HFFc6 (cell line): Measurements from ENCODE around the gene PEX11B. TPM values are rescaled to one million over a fixed set of nuclear protein-coding genes. Genes with fewer than 3 reads are reported as not detected.

Source experiments
- DNase-seq: peaks from one replicate; pipeline ENCODE4 v3.0.0-alpha.2; 2018
- H3K27ac Mint-ChIP-seq: 2 replicates; pipeline ENCODE4 v1.8.0; 2020; ENCODE audit warnings: mild to moderate bottlenecking, mixed read lengths
- H3K27me3 Mint-ChIP-seq: 2 replicates; pipeline ENCODE4 v1.8.0; 2021; ENCODE audit warnings: mild to moderate bottlenecking, moderate library complexity, mixed read lengths; ENCODE audit not compliant: insufficient read depth
- H3K36me3 Mint-ChIP-seq: 2 replicates; pipeline ENCODE4 v1.8.0; 2021; ENCODE audit warnings: low read depth, mixed read lengths
- H3K4me1 Mint-ChIP-seq: 2 replicates; pipeline ENCODE4 v1.8.0; 2020; ENCODE audit warnings: low read depth, mixed read lengths
- H3K4me3 Mint-ChIP-seq: 2 replicates; pipeline ENCODE4 v1.8.0; 2020; ENCODE audit warnings: mild to moderate bottlenecking, moderate library complexity, mixed read lengths
- H3K9me3 Mint-ChIP-seq: 2 replicates; pipeline ENCODE4 v1.8.0; 2020; ENCODE audit warnings: mild to moderate bottlenecking, mixed read lengths
- total RNA-seq, 6 experiments: library from RNA; stranded (reverse); fragmentation: NEBNext Ultra II Directional; extraction: Animal tissue kit (Norgen Biotek cat#: 25700); gene quantifications; 2 replicates in 1 of 6; 3 replicates in 5 of 6; pipeline ENCODE4 v1.2.3, GENCODE V29; 2021
- TF ChIP-seq, protein P1 (sequence below): fragments of 200-600 bp; sonication (generic); IDR thresholded peaks from 2 replicates; pipeline ENCODE4 v1.5.0; 2021; ENCODE audit warnings: antibody characterized with exemption, mild to moderate bottlenecking

Gene PEX11B
- total RNA-seq, 6 experiments from 2014 or later = 30.3 to 41.1 (median 35.6) TPM

DNA sequence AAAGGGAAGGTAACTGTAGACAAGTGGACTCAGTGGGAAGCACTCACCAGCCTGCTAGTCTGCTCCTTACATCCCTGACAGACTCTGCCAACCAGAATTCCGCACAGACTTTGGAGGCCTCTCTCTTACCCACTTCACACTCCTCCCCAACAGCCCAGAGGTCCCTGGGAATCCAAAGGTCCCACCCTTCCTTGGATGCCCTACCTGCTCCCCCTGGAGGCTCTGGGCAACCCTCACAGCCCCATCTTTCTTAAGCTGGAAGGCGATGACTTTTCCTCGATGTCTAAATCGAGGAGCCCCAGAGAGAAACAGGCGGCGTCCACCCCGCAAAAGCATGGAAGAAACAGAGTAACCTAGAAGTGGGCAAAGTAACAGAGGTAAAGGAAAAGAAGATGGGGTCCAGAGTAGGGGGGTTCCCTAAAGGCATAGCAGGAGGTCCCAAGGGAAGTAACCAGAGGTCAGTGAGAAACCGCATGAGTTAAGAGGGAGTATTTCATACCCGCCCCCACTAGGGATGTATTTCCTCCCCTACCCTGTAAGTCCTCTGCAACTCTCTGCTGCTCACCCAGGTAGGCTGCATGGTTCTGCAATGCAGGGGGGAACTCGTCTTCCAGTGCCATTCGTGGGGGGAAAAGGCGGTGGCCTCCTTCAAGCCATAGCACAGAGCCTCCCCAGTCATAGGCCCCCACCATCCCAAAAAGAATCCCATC lies 17.1 kb downstream of the PEX11B start:
- DNase-seq = no peak
- Mint-ChIP-seq H3K27me3 (peaks cover 1% of the 10 kb centered on the region; the same call in 1 of the 2 replicates), H3K36me3 (peaks cover 6% of the 10 kb centered on the region; the same call in 1 of the 2 replicates), H3K4me3 (no peak overlapping the region), H3K9me3 (no peaks in the 10 kb centered on the region), H3K4me1 (no peaks in the 10 kb centered on the region), H3K27ac (no peak overlapping the region)
- TF ChIP-seq, protein P1, sequence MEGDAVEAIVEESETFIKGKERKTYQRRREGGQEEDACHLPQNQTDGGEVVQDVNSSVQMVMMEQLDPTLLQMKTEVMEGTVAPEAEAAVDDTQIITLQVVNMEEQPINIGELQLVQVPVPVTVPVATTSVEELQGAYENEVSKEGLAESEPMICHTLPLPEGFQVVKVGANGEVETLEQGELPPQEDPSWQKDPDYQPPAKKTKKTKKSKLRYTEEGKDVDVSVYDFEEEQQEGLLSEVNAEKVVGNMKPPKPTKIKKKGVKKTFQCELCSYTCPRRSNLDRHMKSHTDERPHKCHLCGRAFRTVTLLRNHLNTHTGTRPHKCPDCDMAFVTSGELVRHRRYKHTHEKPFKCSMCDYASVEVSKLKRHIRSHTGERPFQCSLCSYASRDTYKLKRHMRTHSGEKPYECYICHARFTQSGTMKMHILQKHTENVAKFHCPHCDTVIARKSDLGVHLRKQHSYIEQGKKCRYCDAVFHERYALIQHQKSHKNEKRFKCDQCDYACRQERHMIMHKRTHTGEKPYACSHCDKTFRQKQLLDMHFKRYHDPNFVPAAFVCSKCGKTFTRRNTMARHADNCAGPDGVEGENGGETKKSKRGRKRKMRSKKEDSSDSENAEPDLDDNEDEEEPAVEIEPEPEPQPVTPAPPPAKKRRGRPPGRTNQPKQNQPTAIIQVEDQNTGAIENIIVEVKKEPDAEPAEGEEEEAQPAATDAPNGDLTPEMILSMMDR = no peak

DNA sequence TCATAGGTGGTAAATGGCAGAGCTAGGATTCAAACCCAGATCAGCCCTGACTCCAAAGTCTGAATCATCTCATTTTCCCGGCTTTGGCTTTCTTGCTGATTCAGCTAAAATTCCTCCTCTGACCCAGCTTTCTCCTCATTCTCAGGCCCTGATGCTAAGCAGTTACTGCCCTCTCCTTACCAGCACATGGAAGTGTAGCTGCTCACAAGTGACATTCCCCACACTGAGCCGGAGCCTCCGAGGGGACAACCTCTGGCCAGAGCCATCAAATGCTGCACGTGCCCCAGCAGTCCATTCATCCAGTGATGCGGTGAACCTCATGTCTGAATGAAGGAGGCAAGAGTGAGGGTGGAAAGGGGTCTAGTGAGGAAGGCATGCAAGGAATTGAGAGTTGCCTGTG lies 19.8 kb downstream of the PEX11B start:
- Mint-ChIP-seq H3K4me3 (no peak overlapping the region), H3K9me3 (no peaks in the 10 kb centered on the region), H3K36me3 (peaks cover 6% of the 10 kb centered on the region; the same call in 1 of the 2 replicates), H3K27me3 (peaks cover 1% of the 10 kb centered on the region; the same call in 1 of the 2 replicates), H3K4me1 (peaks cover under 1% of the 10 kb centered on the region; the same call in 1 of the 2 replicates), H3K27ac (no peak overlapping the region)
- TF ChIP-seq, protein P1 = no peak
- no peak for DNase-seq

DNA sequence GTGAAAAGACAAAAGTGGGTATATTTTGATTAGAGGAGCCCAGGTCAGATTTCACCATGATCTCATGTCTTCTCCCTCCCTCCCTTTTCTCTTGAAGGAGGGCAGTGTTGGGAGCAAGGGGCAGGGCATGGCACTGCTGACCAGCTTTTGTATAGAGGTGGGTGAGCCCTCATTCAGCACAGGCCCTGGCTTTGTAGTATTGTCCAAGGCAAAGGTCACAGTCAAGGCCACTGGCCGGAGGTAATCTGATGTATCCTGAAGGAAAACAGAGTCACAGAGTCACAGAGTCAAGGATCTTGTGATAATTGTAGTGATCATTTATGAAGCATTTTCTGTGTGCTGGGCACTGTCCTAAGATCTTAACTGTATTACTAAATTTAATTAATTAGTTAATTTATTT lies 20.5 kb downstream of the PEX11B start:
- DNase-seq = no peak
- TF ChIP-seq, protein P1 = no peak
- peaks cover 6% of the 10 kb centered on the region; the same call in 1 of the 2 replicates for H3K36me3 Mint-ChIP-seq
- peaks cover 1% of the 10 kb centered on the region; the same call in 1 of the 2 replicates for H3K27me3 Mint-ChIP-seq
- no peak overlapping the region for H3K27ac Mint-ChIP-seq
- peaks cover 8% of the 10 kb centered on the region for H3K4me1 Mint-ChIP-seq
- no peak overlapping the region for H3K4me3 Mint-ChIP-seq
- H3K9me3 Mint-ChIP-seq = no peaks in the 10 kb centered on the region

DNA sequence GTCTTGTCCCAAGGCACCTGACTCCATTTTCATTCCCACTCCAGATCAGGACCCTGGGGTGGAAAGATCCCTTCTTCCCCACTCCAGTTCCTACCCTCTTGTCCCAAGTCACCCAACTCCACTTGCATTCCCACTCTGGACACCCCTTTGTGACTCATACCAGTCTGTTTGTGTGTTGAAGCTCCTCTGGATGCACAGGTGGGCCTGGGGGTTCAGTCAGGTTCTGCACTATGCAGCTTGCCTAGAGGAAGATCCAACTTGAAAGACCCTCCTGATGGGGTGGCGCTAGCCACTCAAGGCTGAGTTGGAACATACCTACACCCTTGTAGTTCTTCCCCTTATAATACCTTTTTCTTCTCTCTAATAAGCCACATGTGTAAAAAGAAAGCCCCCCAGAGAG lies 23.0 kb downstream of the PEX11B start:
- TF ChIP-seq, protein P1 = no peak
- H3K4me3 Mint-ChIP-seq = no peak overlapping the region
- peaks cover 31% of the 10 kb centered on the region for H3K4me1 Mint-ChIP-seq
- DNase-seq = no peak
- H3K27ac Mint-ChIP-seq = no peak overlapping the region
- H3K9me3 Mint-ChIP-seq = no peaks in the 10 kb centered on the region
- peaks cover 1% of the 10 kb centered on the region; the same call in 1 of the 2 replicates for H3K27me3 Mint-ChIP-seq
- peaks cover 6% of the 10 kb centered on the region; the same call in 1 of the 2 replicates for H3K36me3 Mint-ChIP-seq

DNA sequence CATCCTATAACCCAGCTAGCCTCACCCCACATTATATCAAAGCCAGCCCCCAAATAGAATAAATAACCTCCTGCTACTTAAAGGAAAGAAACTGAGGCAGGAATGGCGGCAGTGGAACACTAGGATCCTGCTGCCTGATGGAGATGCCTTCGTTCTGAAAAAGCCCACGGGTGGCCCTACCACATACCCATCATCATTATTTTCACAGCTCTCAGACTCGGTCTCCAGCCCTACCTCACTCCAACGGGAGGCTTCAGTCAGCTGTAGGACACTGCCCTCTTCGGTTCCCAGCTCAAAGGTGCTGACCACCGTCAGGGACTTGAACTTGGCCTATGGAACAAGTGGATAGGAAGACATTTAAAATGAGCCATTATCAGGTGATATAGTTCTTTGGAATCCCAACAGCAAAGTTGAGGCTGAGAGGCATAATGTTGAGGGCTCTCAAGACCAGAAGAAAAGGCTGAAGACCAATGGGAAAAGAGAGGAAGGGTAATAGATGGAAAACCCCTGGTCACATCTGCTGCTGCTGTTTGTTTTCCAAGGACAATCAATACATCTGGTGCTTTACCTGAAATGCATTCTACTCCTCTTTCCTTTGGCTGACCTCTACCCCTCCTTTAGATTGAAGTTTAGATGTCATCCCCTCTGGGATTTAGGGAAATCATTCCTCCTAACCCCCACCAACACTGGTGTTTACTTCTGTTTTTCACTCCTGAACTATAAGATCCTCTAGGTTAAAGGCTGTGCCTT lies 25.0 kb downstream of the PEX11B start:
- no peaks in the 10 kb centered on the region for H3K9me3 Mint-ChIP-seq
- H3K27ac Mint-ChIP-seq = peak overlapping the region; percentile 100
- TF ChIP-seq, protein P1 = no peak
- DNase-seq = no peak
- peaks cover 31% of the 10 kb centered on the region for H3K4me1 Mint-ChIP-seq
- H3K4me3 Mint-ChIP-seq = no peak overlapping the region
- H3K27me3 Mint-ChIP-seq = peaks cover 1% of the 10 kb centered on the region; the same call in 1 of the 2 replicates
- peaks cover 6% of the 10 kb centered on the region; the same call in 1 of the 2 replicates for H3K36me3 Mint-ChIP-seq
